ENCODE results near the gene NME7. TPM values are rescaled to one million over a fixed set of nuclear protein-coding genes. Genes with fewer than 3 reads are reported as not detected.
A peak's percentile ranks its signal among the peaks of the same experiment; 100 is the strongest.
"Not testable (repeated sequence)": the region's sequence is repeated elsewhere in the genome, so short reads cannot be mapped to it uniquely, and the experiment has no call there.

The NME7 gene, protein sequence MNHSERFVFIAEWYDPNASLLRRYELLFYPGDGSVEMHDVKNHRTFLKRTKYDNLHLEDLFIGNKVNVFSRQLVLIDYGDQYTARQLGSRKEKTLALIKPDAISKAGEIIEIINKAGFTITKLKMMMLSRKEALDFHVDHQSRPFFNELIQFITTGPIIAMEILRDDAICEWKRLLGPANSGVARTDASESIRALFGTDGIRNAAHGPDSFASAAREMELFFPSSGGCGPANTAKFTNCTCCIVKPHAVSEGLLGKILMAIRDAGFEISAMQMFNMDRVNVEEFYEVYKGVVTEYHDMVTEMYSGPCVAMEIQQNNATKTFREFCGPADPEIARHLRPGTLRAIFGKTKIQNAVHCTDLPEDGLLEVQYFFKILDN
- total RNA-seq (2022) (25.2 and 33.2 TPM in 2 replicates), Bru-seq, nascent RNA (percentile 70 among the genes with signal in this experiment), BruChase-seq, experiment 1, labeled RNA remaining after a 6-hour chase (percentile 53 among the genes with signal in this experiment), BruChase-seq, experiment 2, labeled RNA remaining after a 2-hour chase (percentile 47 among the genes with signal in this experiment)
- long read RNA-seq, transcript NME7-201 (12 exons, 1,642 nt), result major isoform, 54 of 160 reads
- long read RNA-seq, partial matches to known transcripts, result 3 of 160 reads
- long read RNA-seq, other reads (novel, unspliced or antisense), result 99 of 160 reads

DNA sequence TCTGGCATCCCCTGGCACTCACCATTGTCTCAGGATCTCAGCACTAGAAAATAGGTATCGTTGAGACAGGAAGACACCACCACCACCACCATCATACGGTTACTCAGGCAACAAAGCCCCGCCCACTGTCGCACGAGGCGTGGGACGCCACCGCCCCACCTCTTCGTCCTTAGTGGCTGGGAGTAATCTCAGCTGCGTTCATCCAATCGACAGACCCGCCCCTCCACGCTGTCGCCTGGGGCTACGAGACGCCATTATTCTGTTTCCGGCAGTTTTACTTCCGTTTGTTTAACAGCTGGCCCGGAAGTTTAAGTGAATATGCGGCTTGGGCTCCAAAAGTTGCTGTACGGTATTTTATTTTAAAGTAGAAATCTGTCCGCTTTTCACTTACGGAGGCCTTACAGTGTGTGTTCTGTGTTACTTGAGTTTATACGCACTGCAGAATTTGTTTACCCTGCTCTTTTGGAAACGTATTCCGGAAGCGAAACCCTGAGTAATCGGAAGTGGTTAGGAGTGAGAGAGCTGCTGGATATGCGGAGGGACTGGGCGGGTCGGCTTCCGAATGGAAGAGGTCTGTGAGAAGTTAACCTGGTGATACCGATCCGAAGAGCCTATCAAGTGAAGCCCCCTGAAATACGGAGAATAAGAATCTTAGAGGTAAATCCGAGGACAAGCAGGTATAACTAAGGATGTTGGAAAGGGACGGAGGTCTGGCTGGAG, at the start of gene NME7, which contains the start of gene BLZF1:
Gene NME7 (minus strand): TSS at position 112 of the 720 bp plus-strand sequence. CDS start 87 bp downstream, at position 25.
Gene BLZF1 (plus strand): TSS at position 510 of the 720 bp plus-strand sequence. CDS start 1,328 bp downstream, outside the sequence.
- TF ChIP-seq, protein P1, sequence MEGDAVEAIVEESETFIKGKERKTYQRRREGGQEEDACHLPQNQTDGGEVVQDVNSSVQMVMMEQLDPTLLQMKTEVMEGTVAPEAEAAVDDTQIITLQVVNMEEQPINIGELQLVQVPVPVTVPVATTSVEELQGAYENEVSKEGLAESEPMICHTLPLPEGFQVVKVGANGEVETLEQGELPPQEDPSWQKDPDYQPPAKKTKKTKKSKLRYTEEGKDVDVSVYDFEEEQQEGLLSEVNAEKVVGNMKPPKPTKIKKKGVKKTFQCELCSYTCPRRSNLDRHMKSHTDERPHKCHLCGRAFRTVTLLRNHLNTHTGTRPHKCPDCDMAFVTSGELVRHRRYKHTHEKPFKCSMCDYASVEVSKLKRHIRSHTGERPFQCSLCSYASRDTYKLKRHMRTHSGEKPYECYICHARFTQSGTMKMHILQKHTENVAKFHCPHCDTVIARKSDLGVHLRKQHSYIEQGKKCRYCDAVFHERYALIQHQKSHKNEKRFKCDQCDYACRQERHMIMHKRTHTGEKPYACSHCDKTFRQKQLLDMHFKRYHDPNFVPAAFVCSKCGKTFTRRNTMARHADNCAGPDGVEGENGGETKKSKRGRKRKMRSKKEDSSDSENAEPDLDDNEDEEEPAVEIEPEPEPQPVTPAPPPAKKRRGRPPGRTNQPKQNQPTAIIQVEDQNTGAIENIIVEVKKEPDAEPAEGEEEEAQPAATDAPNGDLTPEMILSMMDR (IDR thresholded peaks at IDR 0.05; ENCODE audit: unreplicated experiment), result no peak
- no peak within 1 kb of the TSS for H3K4me3 Mint-ChIP-seq (ENCODE audit: low read depth, unreplicated experiment)
- DNase-seq, result peak; percentile 98
- H3K4me1 Mint-ChIP-seq (ENCODE audit: low read depth, unreplicated experiment), result peaks cover 20% of the 10 kb centered on the region
- BruUV-seq (replicated peaks), result no TSS peak
- CTCF ChIA-PET, result interaction anchor here (0.6 to 1.7 kb wide), 11 partner anchors 13 to 1025 kb away, joined by 3 to 7 read pairs (median 4); partner anchors contain the start of gene SLC19A2
- intact Hi-C loops (cut with micrococcal nuclease; ENCODE audit: unreplicated experiment), result loop anchor here (5.0 kb wide), 4 partner anchors 94 to 871 kb away; no protein-coding TSS in a partner anchor
- peaks cover 8% of the 10 kb centered on the region for H3K36me3 Mint-ChIP-seq (ENCODE audit: insufficient read depth, unreplicated experiment)
- H3K27me3 Mint-ChIP-seq (ENCODE audit: unreplicated experiment), result no peaks in the 10 kb centered on the region
- no peak within 1 kb of the TSS for H3K27ac Mint-ChIP-seq (ENCODE audit: unreplicated experiment)
- no peaks in the 10 kb centered on the region for H3K9me3 Mint-ChIP-seq (ENCODE audit: low read depth, unreplicated experiment)

DNA sequence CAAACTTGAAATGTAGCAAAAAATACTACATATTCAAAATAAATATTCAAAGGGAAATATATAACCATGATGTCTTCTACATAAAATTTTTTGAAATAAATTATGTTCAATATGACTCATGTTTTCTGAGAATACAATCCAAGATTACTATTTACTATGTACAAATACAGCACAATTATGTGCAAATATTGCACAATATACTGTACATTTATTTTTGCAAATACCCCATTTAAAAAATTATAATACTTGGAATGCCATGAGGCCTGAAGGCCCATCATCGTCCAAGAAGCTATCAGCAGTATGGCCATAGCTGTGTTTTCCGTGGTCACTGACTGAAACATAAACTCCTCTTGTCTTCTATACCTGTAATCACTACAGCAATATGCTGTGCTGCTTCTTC, 47.4 kb upstream of the NME7 start:
- H3K9me3 Mint-ChIP-seq (ENCODE audit: low read depth, unreplicated experiment), result peaks cover 5% of the 10 kb centered on the region
- no peaks in the 10 kb centered on the region for H3K4me1 Mint-ChIP-seq (ENCODE audit: low read depth, unreplicated experiment)
- H3K27me3 Mint-ChIP-seq (ENCODE audit: unreplicated experiment), result no peaks in the 10 kb centered on the region
- intact Hi-C loops (cut with micrococcal nuclease; ENCODE audit: unreplicated experiment), result no loop called here
- CTCF ChIA-PET, result no interaction called here
- TF ChIP-seq, protein P1 (IDR thresholded peaks at IDR 0.05; ENCODE audit: unreplicated experiment), result no peak
- H3K36me3 Mint-ChIP-seq (ENCODE audit: insufficient read depth, unreplicated experiment), result no peaks in the 10 kb centered on the region
- H3K27ac Mint-ChIP-seq (ENCODE audit: unreplicated experiment), result no peak overlapping the region
- no TSS peak for BruUV-seq (replicated peaks)
- DNase-seq, result no peak
- H3K4me3 Mint-ChIP-seq (ENCODE audit: low read depth, unreplicated experiment), result no peak overlapping the region

DNA sequence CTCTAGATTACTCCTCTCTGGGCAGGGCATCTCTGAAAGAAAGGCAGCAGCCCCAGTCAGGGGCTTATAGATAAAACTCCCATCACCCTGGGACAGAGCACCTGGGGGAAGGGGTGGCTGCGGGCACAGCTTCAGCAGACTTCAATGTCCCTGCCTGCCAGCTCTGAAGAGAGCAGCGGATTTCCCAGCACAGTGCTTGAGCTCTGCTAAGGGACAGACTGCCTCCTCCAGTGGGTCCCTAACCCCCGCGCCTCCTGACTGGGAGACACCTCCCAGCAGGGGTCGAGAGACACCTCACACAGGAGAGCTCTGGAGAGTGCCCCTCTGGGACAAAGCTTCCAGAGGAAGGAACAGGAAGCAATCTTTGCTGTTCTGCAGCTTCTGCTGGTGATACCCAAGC, 40.7 kb upstream of the NME7 start:
- H3K27ac Mint-ChIP-seq (ENCODE audit: unreplicated experiment); H3K36me3 Mint-ChIP-seq (ENCODE audit: insufficient read depth, unreplicated experiment); BruUV-seq (replicated peaks); CTCF ChIA-PET; H3K4me1 Mint-ChIP-seq (ENCODE audit: low read depth, unreplicated experiment); H3K4me3 Mint-ChIP-seq (ENCODE audit: low read depth, unreplicated experiment); intact Hi-C loops (cut with micrococcal nuclease; ENCODE audit: unreplicated experiment); DNase-seq; H3K27me3 Mint-ChIP-seq (ENCODE audit: unreplicated experiment): not testable (repeated sequence)
- H3K9me3 Mint-ChIP-seq (ENCODE audit: low read depth, unreplicated experiment), result peaks cover 25% of the 10 kb centered on the region

DNA sequence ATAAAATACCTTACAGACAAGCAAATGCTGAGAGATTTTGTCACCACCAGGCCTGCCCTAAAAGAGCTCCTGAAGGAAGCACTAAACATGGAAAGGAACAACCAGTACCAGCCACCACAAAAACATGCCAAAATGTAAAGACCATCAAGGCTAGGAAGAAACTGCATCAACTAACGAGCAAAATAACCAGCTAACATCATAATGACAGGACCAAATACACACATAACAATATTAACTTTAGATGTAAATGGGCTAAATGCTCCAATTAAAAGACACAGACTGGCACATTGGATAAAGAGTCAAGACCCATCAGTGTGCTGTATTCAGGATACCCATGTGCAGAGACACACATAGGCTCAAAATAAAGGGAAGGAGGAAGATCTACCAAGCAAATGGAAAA, 35.0 kb upstream of the NME7 start:
- H3K9me3 Mint-ChIP-seq (ENCODE audit: low read depth, unreplicated experiment), result peaks cover 32% of the 10 kb centered on the region
- H3K27ac Mint-ChIP-seq (ENCODE audit: unreplicated experiment); DNase-seq; CTCF ChIA-PET; H3K36me3 Mint-ChIP-seq (ENCODE audit: insufficient read depth, unreplicated experiment); intact Hi-C loops (cut with micrococcal nuclease; ENCODE audit: unreplicated experiment); BruUV-seq (replicated peaks); H3K4me1 Mint-ChIP-seq (ENCODE audit: low read depth, unreplicated experiment); H3K4me3 Mint-ChIP-seq (ENCODE audit: low read depth, unreplicated experiment): not testable (repeated sequence)
- peaks cover 10% of the 10 kb centered on the region for H3K27me3 Mint-ChIP-seq (ENCODE audit: unreplicated experiment)

DNA sequence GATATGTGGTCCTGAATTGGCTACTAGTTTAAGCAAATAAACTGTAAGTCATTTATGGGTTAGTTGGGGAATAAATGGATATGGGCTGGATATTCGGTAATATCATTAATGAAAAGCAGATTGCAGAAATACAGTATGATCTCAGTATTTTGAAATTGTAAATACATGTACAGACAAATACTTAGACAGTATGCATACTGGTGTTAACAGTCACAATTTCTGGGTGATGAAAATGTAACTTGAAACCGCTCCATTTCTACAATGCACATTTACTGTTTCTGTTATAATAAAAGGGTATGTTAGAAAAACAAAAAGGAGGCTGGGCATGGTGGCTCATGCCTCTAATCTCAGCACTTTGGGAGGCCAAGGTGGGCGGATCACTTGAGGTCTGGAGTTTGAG, 28.4 kb upstream of the NME7 start:
- H3K36me3 Mint-ChIP-seq (ENCODE audit: insufficient read depth, unreplicated experiment), result peaks cover 19% of the 10 kb centered on the region
- H3K9me3 Mint-ChIP-seq (ENCODE audit: low read depth, unreplicated experiment), result peaks cover 6% of the 10 kb centered on the region
- no peak for DNase-seq
- BruUV-seq (replicated peaks), result no TSS peak
- TF ChIP-seq, protein P1 (IDR thresholded peaks at IDR 0.05; ENCODE audit: unreplicated experiment), result no peak
- no peaks in the 10 kb centered on the region for H3K27me3 Mint-ChIP-seq (ENCODE audit: unreplicated experiment)
- CTCF ChIA-PET, result no interaction called here
- no peak overlapping the region for H3K4me3 Mint-ChIP-seq (ENCODE audit: low read depth, unreplicated experiment)
- H3K4me1 Mint-ChIP-seq (ENCODE audit: low read depth, unreplicated experiment), result no peaks in the 10 kb centered on the region
- intact Hi-C loops (cut with micrococcal nuclease; ENCODE audit: unreplicated experiment), result no loop called here
- H3K27ac Mint-ChIP-seq (ENCODE audit: unreplicated experiment), result no peak overlapping the region
